HG03175 (cell line): Measurements from ENCODE around the gene MORN4.
"Not testable (repeated sequence)": the region's sequence is repeated elsewhere in the genome, so short reads cannot be mapped to it uniquely, and the experiment has no call there.

Experiments
- ATAC-seq: cut with Tn5 transposase; IDR thresholded peaks from one replicate; pipeline ENCODE4 v1.9.1; 2021; ENCODE audit warnings: mild to moderate bottlenecking, moderate library complexity; ENCODE audit not compliant: unreplicated experiment

Gene MORN4

GRCh38 chr10:97598407-97599271, 34.7 kb downstream of the MORN4 start:
- no peak for ATAC-seq

- ATAC-seq = no peak
Observed at GRCh38 chr10:97597778-97598177, 35.5 kb downstream of the MORN4 start.

- ATAC-seq = no peak
Observed at GRCh38 chr10:97596101-97597082, 36.9 kb downstream of the MORN4 start.

GRCh38 chr10:97593421-97593820, 39.9 kb downstream of the MORN4 start:
- no peak for ATAC-seq

GRCh38 chr10:97590748-97591495, 42.4 kb downstream of the MORN4 start:
- no peak for ATAC-seq

GRCh38 chr10:97590082-97590747, 43.1 kb downstream of the MORN4 start:
- no peak for ATAC-seq

GRCh38 chr10:97589479-97589878, 43.8 kb downstream of the MORN4 start, which contains the start of gene C10orf62:
Gene C10orf62, plus strand, starts transcription at chr10:97589721. Its CDS starts 177 bp downstream, at chr10:97589898.
- ATAC-seq = no peak

- ATAC-seq = no peak
Observed at GRCh38 chr10:97587183-97587582, 46.1 kb downstream of the MORN4 start.

GRCh38 chr10:97585439-97585811, 47.9 kb downstream of the MORN4 start:
- ATAC-seq = no peak

GRCh38 chr10:97584798-97585438, 48.4 kb downstream of the MORN4 start:
- ATAC-seq = no peak

- ATAC-seq = peak; percentile 84
Observed at GRCh38 chr10:97584060-97584797, 49.1 kb downstream of the MORN4 start, which contains the start of gene HOGA1. Gene HOGA1, plus strand, starts transcription at chr10:97584389. Its CDS starts 315 bp downstream, at chr10:97584704.

GRCh38 chr10:97583476-97583875, 49.8 kb downstream of the MORN4 start:
- ATAC-seq = no peak

- no peak for ATAC-seq
Observed at GRCh38 chr10:97582169-97582568, 51.1 kb downstream of the MORN4 start.

- ATAC-seq = no peak
Observed at GRCh38 chr10:97580421-97581367, 52.6 kb downstream of the MORN4 start.

- no peak for ATAC-seq
Observed at GRCh38 chr10:97578171-97578844, 55.0 kb downstream of the MORN4 start.

- ATAC-seq = no peak
Observed at GRCh38 chr10:97577701-97578100, 55.6 kb downstream of the MORN4 start.

GRCh38 chr10:97576487-97576886, 56.8 kb downstream of the MORN4 start:
- ATAC-seq = not testable (repeated sequence)
